Measurements from ENCODE around the gene PEAR1.

Gene PEAR1

GRCh38 chr1:156873659-156874058 lies 19.9 kb upstream of the PEAR1 start:
- in situ Hi-C loops (cut with HindIII; ENCODE audit: low sequenced_read_pairs): no loop called here
- TF ChIP-seq, protein P1, sequence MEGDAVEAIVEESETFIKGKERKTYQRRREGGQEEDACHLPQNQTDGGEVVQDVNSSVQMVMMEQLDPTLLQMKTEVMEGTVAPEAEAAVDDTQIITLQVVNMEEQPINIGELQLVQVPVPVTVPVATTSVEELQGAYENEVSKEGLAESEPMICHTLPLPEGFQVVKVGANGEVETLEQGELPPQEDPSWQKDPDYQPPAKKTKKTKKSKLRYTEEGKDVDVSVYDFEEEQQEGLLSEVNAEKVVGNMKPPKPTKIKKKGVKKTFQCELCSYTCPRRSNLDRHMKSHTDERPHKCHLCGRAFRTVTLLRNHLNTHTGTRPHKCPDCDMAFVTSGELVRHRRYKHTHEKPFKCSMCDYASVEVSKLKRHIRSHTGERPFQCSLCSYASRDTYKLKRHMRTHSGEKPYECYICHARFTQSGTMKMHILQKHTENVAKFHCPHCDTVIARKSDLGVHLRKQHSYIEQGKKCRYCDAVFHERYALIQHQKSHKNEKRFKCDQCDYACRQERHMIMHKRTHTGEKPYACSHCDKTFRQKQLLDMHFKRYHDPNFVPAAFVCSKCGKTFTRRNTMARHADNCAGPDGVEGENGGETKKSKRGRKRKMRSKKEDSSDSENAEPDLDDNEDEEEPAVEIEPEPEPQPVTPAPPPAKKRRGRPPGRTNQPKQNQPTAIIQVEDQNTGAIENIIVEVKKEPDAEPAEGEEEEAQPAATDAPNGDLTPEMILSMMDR (IDR thresholded peaks at IDR 0.05; ENCODE audit: low read depth, low read length, missing control alignments): no peak
- no peak overlapping the region for H3K4me3 ChIP-seq (ENCODE audit: low read depth, low read length)
- no peak for DNase-seq (ENCODE audit: low read depth)

DNA sequence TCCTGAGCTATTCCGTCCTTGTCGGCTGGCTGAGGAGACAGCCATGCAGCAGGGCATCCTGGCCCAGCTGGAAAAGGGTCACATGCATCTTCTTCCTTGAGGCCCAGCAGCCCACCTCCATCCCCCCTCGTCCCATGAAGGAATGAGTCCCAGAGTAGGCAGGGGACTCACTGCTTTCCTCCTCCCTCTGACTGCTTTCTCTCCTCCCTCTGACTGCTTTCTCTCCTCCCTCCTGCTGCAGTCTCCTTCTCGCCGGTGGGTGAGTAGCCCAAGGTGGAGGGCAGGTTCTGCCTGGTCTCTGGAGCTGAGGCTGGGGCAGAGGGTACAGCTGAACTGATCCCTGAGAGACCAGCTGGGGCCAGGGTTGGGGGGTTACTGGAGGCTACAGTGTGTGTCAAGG lies 19.4 kb upstream of the PEAR1 start:
- H3K4me3 ChIP-seq (ENCODE audit: low read depth, low read length): no peak overlapping the region
- no peak for DNase-seq (ENCODE audit: low read depth)
- in situ Hi-C loops (cut with HindIII; ENCODE audit: low sequenced_read_pairs): no loop called here
- TF ChIP-seq, protein P1 (IDR thresholded peaks at IDR 0.05; ENCODE audit: low read depth, low read length, missing control alignments): no peak

- TF ChIP-seq, protein P1 (IDR thresholded peaks at IDR 0.05; ENCODE audit: low read depth, low read length, missing control alignments): no peak
- in situ Hi-C loops (cut with HindIII; ENCODE audit: low sequenced_read_pairs): no loop called here
These were observed 18.8 kb upstream of the PEAR1 start for GRCh38 chr1:156874572-156875340.

GRCh38 chr1:156875341-156875615 lies 18.2 kb upstream of the PEAR1 start:
- in situ Hi-C loops (cut with HindIII; ENCODE audit: low sequenced_read_pairs): no loop called here
- no peak overlapping the region for H3K4me3 ChIP-seq (ENCODE audit: low read depth, low read length)
- TF ChIP-seq, protein P1 (IDR thresholded peaks at IDR 0.05; ENCODE audit: low read depth, low read length, missing control alignments): no peak

More at GRCh38 chr1:156874572-156875340, 18.8 kb upstream of the PEAR1 start:
- no peak for DNase-seq (ENCODE audit: low read depth)
- no peak overlapping the region for H3K4me3 ChIP-seq (ENCODE audit: low read depth, low read length)

DNA sequence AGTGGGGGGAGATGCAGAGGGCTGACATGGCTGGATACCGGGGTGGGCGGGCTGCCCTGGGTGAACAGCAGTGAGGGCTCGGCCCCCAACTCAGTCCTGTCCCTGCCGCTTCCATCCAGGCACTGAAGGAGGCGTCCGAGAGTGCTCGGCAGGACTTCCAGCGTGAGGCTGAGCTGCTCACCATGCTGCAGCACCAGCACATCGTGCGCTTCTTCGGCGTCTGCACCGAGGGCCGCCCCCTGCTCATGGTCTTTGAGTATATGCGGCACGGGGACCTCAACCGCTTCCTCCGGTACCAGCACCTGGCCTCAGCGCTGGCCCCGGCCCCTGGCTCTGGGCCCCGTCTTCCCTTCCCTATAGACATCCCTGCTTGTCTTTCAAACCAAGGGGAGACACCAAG lies 17.2 kb upstream of the PEAR1 start:
- TF ChIP-seq, protein P1 (IDR thresholded peaks at IDR 0.05; ENCODE audit: low read depth, low read length, missing control alignments): peak; percentile 23
- in situ Hi-C loops (cut with HindIII; ENCODE audit: low sequenced_read_pairs): no loop called here
- no peak for DNase-seq (ENCODE audit: low read depth)
- H3K4me3 ChIP-seq (ENCODE audit: low read depth, low read length): no peak overlapping the region

More at GRCh38 chr1:156875341-156875615, 18.2 kb upstream of the PEAR1 start:
- DNase-seq (ENCODE audit: low read depth): no peak

- in situ Hi-C loops (cut with HindIII; ENCODE audit: low sequenced_read_pairs): no loop called here
These were observed 15.9 kb upstream of the PEAR1 start for GRCh38 chr1:156877433-156878170.

More at GRCh38 chr1:156877433-156878170, 15.9 kb upstream of the PEAR1 start:
- TF ChIP-seq, protein P1 (IDR thresholded peaks at IDR 0.05; ENCODE audit: low read depth, low read length, missing control alignments): no peak
- no peak overlapping the region for H3K4me3 ChIP-seq (ENCODE audit: low read depth, low read length)
- no peak for DNase-seq (ENCODE audit: low read depth)

Measured in astrocyte of the cerebellum (primary cell).